Limb (tissue), 2 donors: Measurements from ENCODE around the gene RNF149.
"Not testable (repeated sequence)": the region's sequence is repeated elsewhere in the genome, so short reads cannot be mapped to it uniquely, and the experiment has no call there.

Experiments
- DNase-seq, 2 donors: peaks; one replicate each; pipeline ENCODE4 v3.0.0-alpha.2; 2016; ENCODE audit errors: extremely low spot score in 2 of 2

The RNF149 gene

DNA sequence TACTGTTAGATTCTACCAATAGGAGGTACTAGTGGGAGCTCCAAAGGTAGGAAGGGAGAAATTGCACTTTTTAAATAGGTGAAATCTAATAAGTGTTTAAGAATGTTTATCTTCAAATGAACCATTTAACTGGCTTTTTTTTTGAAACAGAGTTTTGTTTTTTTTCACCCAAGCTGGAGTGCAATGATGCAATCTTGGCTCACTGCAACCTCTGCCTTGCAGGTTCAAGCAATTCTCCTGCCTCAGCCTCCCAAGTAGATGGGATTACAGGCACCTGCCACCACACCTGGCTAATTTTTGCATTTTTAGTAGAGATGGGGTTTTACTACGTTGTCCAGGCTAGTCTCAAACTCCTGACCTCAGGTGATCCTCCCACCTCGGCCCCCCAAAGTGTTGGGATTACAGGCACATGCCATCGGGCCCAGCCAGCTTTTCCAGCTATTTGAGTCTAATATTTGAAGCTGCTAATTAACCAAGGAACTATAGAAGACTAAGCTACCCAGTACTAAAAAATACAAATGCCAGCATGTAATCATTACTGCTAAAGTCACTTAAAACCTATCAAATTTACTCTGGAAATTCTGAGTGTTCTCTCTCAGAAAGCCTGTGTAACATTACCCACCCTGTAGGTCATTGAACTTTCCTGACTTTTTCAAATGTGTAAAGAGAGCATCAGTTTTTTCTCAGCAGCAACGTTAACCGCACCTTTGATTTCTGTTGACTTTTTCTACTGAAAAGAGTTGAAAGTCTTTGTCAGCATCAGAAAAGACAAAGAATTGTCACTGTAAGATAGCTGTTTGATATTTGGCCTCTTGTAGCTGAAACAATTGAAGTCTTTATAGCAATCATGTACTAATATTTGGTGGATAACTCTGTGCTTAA lies 24.6 kb upstream of the RNF149 start:
- DNase-seq = no peak

DNA sequence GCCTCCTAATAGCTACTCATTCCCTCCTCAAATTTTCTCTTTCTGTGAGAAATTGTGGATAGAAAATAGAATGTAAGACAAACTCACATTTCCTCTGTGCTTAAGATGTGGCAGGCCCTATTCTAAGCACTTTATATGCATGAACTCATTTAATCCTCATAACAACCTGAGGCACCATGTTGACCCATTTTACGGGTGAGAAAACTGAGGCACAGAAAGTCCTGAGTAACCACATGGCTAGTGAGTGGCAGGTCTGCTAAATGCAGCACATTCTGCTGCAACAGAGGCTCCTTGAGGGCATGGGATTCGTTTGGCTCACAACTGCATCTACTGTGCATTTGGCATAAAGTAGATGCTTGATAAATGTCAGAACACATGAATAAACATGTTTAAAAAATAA lies 22.7 kb upstream of the RNF149 start:
- no peak for DNase-seq

DNA sequence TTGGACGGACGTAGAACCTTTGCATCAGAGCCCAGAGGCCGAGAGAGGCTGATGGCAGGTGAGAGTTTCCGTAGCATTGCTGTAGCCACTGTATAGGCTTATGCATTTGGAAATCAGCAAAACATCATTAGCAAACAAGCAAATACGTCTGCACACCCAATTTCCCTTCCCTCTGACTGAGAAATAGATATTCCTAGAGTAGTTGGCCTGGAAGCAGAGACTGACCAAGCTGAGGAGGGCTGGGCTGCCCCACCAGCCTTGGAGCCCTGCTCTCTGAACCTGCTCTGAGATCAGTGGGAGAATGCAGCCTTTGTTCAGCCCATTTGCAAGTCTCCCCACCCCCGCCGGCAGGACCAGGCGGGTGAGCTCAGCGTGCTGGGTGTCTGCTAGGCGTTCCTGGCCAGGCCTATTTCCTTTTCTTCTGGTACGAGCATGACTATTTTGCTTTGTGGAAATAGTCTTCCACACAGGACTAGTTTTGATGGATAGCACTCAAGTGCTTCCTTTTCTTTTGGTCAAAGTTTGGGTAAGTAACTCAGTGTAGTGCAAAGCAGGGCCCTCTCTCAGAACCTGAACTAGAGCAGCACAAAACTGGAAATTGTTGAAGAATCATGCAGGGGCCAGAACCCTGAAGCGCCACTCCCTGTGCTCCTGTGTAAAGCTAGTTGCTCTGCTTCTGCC lies 21.9 kb upstream of the RNF149 start:
- DNase-seq = peak in 1 of 2 donors; percentile 52

DNA sequence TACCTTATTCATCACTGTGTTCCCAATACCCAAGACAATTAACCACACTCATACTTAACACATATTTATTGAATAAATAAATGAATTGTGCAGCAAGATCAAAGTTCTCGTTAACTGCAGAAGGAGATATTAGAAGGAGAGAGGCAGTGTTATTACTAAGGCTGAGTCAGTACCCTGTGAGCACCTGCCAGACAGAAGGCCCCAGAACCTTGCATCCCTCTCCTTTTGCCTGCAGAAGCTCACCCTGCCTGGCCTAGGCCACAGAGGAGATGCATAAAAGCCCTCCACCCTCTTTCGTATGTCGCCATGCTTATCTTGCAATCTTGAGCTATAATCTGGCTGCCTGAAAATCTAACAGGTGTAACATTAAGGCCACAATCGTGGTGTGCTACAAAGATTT lies 20.5 kb upstream of the RNF149 start:
- DNase-seq = no peak

DNA sequence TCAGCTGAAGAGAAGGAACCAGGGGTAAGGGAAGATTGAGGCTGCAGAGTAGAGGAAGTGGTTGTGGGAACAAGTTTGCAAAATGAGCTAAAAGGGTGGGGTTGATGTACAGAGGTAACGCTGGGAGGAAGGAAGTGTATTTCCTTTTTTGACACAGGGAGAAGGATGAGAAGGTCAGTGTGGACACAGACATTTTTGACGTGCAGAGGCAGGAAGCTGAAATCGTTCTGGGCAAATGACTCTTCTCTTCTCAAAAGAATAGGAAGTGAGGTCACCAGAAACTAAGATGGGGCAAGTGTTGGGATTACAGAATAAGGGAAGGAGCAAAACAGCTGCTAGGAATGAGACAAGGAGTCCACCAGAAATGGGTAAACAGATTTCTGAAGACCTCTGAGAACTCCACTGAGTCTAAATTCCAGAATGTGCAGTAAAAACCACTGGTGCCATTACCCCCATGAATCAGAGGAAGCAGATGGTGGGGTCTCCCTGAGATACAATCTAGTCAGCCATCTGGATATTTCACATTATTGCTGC lies 20.0 kb upstream of the RNF149 start:
- DNase-seq = no peak

DNA sequence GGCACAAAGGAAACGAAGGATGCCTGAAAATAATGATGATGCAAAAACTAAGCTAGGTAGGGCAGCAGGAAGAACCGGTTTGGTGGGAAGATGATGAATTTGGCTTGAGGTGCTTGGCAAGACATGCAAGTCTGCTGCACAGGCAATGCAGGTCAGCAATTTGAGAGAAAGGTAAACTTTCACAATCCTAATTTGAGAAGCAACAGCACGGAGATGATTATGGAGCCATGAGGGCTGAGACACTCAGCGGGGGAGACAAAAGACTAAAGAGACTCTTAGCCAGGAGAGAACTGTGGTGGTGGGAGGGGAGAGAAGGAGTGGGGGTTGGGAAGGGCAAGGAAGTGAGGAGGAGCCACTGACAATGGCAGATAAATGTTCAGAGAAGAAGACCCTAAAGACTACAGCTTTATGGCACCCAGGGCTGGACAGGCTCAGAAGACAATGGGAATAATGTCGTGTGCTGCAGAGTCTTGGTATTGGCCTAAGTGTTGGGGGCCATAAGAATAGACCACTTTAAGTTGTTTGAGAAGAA lies 19.4 kb upstream of the RNF149 start:
- no peak for DNase-seq

DNA sequence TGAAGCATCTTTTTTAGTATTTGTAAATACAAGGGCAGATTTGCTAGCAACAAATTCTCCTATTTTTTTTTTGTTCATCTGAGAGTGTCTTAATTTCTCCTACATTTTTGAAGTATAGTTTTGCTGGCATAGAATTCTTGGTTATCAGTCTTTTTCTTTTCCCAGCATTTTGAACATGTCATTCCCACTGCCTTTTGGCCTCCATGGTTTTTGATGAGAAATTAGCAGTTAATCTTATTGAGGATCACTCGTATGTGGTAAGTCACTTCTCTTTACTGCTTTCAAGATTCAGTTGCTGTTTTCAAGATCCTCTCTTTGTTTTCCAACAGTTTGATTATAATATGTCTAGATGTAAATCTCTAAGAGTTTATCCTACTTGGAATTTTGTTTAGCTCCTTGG lies 16.9 kb upstream of the RNF149 start:
- no peak for DNase-seq

DNA sequence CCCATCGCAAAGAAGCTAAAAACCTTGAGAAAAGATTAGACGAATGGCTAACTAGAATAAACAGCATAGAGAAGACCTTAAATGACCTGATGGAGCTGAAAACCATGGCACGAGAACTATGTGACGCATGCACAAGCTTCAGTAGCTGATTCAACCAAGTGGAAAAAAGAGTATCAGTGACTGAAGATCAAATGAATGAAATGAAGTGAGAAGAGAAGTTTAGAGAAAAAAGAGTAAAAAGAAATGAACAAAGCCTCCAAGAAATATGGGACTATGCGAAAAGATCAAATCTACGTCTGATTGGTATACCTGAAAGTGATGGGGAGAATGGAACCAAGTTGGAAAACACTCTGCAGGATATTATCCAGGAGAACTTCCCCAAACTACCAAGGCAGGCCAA lies 8.1 kb upstream of the RNF149 start:
- DNase-seq = not testable (repeated sequence)

DNA sequence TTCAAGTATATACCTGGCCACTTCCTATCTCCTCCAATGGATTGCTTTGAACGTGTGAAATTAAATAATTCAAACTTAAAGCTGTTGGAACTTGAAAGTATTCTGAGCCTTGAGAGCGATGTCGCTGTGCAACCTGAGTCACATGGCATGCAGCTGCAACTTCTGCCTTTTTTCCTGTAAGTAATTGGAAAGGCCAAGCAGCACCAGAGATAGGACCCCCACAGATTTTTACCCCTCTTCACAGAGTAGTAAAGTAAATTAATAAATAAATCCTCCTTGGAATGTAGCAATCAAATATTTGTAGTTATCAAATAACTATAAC lies 3.2 kb upstream of the RNF149 start:
- no peak for DNase-seq

DNA sequence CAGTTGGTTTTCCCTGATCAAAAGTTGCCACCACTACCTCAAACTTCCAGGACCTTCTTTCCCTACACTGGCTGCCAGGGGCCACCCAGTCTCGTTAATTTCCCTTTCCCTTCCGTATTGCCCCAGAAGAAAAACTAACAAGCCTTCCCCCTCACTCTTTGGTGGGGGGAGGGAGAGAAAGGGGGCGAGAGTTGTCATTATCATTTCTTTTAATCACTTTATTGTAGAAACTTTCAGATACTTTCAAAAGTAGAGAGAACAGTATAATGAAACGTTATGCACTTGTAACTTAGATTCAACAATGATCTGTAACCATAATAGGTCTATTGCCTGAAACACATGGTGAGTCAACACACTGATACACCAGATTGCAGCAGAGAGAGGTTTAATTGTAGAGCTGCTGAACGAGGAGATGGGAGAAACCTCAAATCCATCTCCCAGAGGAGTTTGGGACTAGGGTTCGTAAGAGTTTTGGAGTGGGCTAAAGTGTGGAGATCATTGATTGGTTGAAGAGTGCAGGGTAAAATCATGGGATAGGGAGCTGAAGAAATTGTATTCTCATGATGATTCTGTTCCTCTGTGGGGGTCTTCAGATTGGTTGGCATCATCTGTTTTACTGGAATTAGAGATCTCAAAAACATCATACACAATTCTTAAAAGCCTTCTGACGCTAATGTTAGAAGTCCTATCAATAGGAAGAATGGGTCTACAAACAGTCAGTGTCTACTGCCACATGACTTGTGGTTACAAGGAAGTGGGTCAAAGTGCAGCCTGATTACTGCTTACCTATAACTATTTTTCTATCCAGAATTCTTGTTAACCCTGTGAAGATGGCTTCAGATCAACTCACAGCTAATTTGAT lies 2.6 kb upstream of the RNF149 start:
- DNase-seq = no peak

DNA sequence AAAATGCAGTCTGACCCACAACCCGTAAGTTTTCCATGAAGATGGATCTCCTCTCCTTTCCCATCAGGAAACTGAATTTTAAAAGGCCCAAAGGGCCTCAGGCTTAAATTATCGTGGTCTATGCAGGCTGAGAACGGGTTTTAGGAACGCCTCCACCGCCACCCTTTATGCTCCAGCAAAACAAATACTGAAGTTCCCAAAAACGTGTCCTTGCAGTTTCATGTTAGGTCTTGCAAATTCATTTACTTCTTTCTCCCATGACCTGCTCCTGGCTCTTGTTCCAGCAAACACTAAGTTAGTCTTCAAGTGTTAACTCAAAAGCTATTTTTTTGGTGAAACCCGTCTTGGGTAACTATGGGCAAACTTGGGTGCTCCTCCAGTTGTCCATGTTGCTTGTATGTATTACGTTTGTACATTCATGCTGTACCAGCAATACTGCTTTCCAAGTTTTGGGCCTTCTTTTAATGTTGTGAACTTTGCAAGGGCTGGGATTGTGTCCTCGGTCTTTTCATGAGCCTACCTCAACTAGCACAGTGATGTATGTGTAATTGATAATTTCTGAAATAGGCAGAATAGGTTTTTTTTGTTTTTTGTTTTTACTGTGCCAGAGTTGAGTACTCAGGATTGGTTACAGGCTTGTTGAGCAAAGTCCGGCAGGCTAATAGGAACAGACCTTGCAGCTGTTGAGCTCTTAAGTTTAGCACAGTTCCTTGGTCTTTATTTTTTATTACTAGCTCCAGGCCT lies 1.8 kb upstream of the RNF149 start:
- no peak for DNase-seq

DNA sequence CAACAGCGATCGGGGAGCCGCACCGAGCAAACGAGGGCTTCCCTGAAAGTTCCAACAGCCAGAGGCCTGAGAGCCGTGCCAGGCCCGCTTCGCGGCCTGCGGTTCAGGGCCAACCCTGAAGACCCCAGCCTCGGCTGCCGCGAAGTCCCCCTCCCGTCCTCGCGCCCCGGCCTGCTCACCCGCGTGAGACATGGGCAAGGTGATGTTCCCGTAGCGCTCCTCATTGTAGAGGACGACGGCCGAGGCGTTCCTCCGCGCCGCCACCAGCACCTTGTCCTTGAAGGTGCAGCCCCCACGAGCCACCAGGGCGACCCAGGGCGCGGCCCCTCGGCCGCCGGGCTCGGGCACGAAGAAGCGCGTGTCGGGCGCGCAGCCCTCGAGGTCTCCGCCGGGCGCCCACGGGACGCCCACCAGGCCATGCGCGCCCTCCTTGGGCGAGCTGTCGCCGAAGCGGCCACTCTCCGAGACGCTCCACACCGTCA lies 510 bp downstream of the RNF149 start:
- DNase-seq = no peak

DNA sequence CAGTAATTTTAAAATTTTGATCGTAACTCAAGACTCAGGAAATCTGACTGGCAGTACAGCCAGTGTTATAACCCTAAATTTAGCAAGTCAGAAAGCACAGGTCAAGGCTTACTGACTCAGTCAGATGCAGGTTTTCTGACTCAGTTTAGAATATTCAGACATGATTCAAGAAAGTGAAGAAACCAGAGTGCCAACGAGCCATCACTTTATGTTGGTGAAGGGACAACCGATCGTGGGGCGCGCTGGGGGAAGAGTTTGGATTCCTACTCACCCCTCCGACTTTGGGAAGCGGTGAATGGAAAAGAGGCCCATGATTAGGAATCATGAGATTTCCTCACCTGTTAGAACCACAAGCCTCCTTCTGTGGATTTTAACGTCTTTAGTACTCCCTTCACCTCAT lies 998 bp downstream of the RNF149 start:
- no peak for DNase-seq

DNA sequence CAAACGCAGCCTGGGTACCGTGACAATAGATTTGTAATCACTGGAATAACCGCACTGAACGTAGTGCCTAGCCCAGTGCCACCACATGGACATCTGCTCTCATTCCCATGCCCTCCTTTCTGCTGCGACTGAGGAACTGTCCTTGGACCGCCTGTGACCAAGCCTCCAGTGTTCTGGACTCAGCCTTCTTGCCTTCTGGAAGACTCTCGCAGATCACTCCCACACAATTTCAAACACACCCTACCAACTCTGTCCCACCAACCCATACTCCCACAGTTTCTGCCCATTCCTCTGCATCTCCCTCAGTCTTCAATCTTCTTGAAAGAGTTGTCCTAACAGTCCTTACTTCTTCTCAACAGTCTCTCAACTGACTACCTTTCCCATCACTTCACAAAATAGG lies 2.1 kb downstream of the RNF149 start:
- DNase-seq = no peak

DNA sequence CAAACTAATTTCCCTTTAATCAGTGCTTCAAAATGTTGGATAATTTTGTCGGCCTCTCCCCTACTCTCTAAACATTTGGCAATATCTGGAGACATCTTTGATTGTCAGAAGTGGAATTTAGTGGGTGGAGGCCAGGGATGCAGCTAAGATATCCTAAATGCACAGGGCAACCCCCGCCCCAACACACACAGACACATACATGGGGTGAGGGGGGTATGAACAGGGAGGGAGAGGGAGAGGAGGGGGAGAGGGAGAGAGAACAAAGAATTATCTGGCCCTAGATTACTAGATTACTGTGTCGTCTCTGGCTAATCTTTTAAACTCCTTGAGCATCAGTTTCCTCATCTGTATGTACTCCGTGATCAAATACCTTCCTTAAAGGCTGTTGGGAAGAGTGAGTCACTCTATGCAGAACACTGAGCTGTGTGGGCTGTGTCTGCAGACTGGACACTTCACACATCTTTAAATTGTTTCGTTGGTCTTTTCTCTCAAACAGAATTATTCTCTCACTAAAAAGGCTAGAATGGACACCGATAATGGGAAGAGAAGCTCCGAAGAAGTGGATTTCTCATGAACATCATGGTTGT lies 2.9 kb downstream of the RNF149 start:
- no peak for DNase-seq

DNA sequence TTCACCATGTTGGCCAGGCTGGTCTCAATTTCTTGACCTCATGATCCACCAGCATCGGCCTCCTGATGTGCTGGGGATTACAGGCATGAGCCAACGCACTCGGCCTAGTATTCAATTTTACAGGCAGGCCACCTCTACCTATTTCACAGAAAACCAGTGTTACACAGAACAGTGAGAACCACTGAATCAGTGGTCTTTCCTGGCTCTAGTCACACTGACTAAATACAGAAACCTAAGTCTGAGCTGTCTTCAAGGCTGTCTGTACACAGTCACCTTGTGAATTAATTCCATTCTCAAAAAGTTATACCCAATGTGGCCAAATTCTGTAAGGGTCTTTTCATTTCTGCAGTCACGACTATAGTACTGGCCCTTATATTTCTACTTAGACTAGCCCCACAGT lies 3.5 kb downstream of the RNF149 start:
- no peak for DNase-seq

DNA sequence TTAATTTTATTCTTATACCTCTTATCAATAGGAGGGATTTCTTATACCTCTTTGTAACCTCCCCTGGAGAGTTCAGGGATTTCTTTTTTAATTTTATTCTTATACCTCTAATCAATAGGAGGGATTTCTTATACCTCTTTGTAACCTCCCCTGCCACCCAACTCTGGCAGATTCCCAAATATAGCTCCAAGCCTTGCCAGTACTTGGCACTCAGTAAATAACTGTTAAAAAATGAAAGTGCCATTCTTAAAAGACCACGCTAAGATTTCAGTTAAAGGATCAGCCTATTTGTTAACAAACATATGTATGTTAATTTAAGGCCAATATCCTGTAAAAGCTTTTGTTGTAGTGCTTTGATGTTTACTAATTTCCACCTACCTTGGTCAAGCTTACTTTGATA lies 4.8 kb downstream of the RNF149 start:
- no peak for DNase-seq

DNA sequence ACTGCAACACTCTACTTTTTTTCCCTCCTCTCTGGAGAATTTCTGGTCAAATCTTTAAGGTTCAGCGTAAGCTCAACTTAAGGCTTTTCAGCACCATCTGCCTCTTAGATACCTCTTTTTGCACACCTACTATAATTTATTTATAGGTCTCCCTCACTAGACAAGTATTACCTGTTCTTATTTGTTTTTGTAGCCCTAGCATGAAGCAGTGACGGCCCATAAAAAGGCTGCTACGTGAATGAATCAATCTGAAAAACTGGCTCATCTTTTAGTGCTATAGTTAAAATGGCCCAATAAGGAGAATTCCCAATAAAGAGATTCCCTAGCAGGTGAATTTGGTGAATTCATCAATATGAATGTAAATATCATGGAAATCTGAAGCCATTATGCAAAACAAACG lies 6.5 kb downstream of the RNF149 start:
- no peak for DNase-seq

DNA sequence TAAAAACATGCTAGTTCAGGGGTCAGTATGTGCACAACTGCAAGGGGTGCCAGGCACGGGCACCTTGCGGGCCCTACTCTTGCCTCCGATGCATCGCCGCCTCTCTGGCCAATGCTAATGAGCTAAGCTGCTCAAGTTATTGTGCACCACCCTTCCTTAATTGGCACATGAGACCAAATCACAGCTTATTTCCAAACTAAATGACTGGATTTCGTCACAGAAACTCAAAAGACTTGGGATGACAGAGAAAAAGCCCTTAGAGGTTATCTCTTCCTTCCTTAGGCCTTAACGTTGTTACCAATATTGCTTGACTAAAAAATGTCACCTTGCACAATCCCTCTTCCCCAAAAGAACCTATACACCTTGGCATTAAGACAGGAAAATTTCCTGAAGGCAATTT lies 7.7 kb downstream of the RNF149 start:
- DNase-seq = no peak

DNA sequence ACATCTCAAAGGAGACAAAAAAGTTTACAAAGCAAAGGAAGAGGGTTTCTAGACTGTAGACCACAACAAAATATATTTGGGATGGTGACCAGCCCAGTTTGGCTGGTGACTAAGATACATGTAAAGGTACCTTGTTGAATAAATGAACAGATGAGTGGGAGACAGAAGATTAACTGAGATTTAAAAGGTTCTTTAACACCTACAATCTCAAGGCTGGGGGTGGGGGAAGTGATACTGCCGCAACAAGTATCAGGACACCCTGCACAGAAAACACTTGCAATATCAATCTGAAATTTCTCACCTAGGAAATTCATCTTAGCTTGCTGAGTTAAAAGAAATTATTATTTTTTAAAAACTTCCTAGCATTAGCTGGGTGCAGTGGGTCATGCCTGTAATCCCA lies 8.3 kb downstream of the RNF149 start:
- no peak for DNase-seq

DNA sequence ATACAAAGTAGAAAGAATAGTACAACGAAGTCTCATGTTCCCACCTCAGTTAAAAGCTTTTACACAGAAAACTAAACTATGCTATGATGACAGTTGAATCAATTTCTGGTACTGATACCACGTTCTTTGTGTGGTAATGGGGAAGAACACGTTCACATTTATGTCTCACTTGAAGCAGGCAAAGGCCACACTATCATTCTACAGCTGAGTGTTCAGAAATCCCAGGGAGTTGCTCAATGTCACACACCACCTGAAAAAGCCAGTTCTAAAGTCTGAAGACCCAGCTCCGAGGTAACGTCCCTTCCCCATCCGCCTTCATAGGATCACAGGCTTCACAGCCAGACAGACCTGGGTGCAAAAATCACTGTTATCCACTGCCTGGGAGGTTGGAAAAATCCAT lies 8.9 kb downstream of the RNF149 start:
- no peak for DNase-seq
